Psoas muscle (tissue), 8 donors: ENCODE results near the gene PLS3. TPM values are rescaled to one million over a fixed set of nuclear protein-coding genes. Genes with fewer than 3 reads are reported as not detected.
"Not testable (repeated sequence)": the region's sequence is repeated elsewhere in the genome, so short reads cannot be mapped to it uniquely, and the experiment has no call there.

Experiments
- ATAC-seq, 4 donors: fragments of 200-7000 bp; cut with Tn5 transposase; one replicate each; pipeline ENCODE4 v1.9.1; 2020; ENCODE audit warnings: moderate library complexity in 3 of 4, mild to moderate bottlenecking in 2 of 4
- DNase-seq, 2 donors: peaks; one replicate each; pipeline ENCODE4 v3.0.0-alpha.2; 2020
- H3K27ac ChIP-seq: fragments of 200-600 bp; one replicate; pipeline ENCODE4 v1.8.0; 2022
- H3K27me3 ChIP-seq, 3 donors: fragments of 200-600 bp in 1 of 3; one replicate each; pipeline versions ENCODE4 v1.6.1 to v1.8.0; 2013 to 2022; ENCODE audit warnings: low read length in 2 of 3, mild to moderate bottlenecking in 2 of 3, moderate library complexity in 1 of 3; ENCODE audit not compliant: insufficient read depth in 3 of 3
- H3K36me3 ChIP-seq, 2 donors: fragments of 200-600 bp in 1 of 2; one replicate each; pipeline versions ENCODE4 v1.6.1 to v1.8.0; 2013 to 2022; ENCODE audit warnings: low read depth in 1 of 2, mild to moderate bottlenecking in 1 of 2, moderate library complexity in 1 of 2; ENCODE audit not compliant: insufficient read depth in 1 of 2
- H3K4me1 ChIP-seq: fragments of 200-600 bp; one replicate; pipeline ENCODE4 v1.8.0; 2022
- H3K4me3 ChIP-seq: fragments of 200-600 bp; one replicate; pipeline ENCODE4 v1.8.0; 2022; ENCODE audit warnings: mild to moderate bottlenecking
- H3K9me3 ChIP-seq: fragments of 200-600 bp; one replicate; pipeline ENCODE4 v1.8.0; 2022
- WGBS, 3 donors: extraction: QIAGEN DNeasy Blood & Tissue Kit; methylation state at CpG; one replicate each; pipeline versions ENCODE4 v1.1.6 to v1.1.7; 2013; 5-methylcytosine and 5-hydroxymethylcytosine counted together
- intact Hi-C, 2 donors: fragments of 100-400 bp; cut with DNase I; formaldehyde crosslinking; loops; one replicate each; pipeline versions ENCODE4 v1.11.0 to v1.14.2; 2022
- polyA plus RNA-seq, 3 donors: library from polyadenylated mRNA; stranded (reverse); fragments of 200-250 nt; gene quantifications; one replicate each; pipeline ENCODE4 v1.2.3, GENCODE V29; 2013
- total RNA-seq, 4 donors: library from RNA; stranded (reverse); fragmentation: NEBNext Ultra II Directional in 2 of 4; extraction: Animal tissue kit (Norgen Biotek cat#: 25700) in 2 of 4; gene quantifications; one replicate each; pipeline versions ENCODE4 v1.2.1 to v1.2.4, GENCODE V29; 2021 to 2023
- TF ChIP-seq, protein P1 (sequence below): fragments of 200-600 bp; IDR thresholded peaks from one replicate; pipeline ENCODE4 v1.8.0; 2022; ENCODE audit warnings: antibody characterized with exemption
- donor health status: healthy with polysubstance abuse.
- donor health status: DM: no; HTN: no; CAD: no; lungs with moderate emphysema.
- donor health status: Bipolar disorder and iron deficiency.
- donor health status: healthy.
- donor health status: DM: yes; HTN: yes; CAD: no.
- donor health status: DM: no; HTN: no; CAD: no.
- donor health status: DM: no; HTN: no; CAD: no.
- donor health status: DM: yes; HTN: yes; CAD: no.

PLS3 gene
- total and polyA plus RNA-seq, 7 donors, result 12.9 to 31.3 (median 21.5) TPM

DNA sequence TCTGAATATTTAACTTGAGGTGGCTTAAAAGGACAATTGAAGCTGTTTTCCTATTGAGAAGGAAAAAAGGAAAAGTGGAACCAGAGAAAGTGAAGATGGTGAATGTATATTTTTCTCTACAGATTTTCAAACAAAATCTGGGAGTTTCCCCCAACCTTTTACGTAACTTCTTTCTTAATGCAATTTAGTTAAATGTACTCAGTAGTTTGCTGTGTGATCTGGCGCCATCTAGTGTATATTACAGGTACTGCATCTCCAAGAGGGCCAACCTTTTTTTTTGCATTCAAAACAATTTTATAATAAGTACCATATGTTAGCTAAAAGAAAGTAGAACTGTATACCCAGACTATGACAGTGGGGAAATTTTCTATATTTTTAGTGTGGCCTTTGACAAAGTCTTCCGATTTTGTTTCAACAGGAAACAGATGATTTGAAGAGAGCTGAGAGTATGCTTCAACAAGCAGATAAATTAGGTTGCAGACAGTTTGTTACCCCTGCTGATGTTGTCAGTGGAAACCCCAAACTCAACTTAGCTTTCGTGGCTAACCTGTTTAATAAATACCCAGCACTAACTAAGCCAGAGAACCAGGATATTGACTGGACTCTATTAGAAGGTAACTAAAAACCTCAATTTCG, 82.0 kb downstream of the PLS3 start:
- no peak overlapping the region for H3K27ac ChIP-seq
- H3K4me3 ChIP-seq, result no peak overlapping the region
- H3K36me3 ChIP-seq, result peaks cover 0 to 50% of the 10 kb centered on the region in 2 donors
- H3K4me1 ChIP-seq, result no peaks in the 10 kb centered on the region
- intact Hi-C loops, result loop anchor here (2.0 to 5.0 kb wide), 3 partner anchors 81 to 312 kb away; partner anchors contain the start of gene PLS3 (in 1 of the 2)
- WGBS, 3 donors, result 35 to 39% (median 39%) methylated on average over 5 of the region's 5 CpGs
- TF ChIP-seq, protein P1, sequence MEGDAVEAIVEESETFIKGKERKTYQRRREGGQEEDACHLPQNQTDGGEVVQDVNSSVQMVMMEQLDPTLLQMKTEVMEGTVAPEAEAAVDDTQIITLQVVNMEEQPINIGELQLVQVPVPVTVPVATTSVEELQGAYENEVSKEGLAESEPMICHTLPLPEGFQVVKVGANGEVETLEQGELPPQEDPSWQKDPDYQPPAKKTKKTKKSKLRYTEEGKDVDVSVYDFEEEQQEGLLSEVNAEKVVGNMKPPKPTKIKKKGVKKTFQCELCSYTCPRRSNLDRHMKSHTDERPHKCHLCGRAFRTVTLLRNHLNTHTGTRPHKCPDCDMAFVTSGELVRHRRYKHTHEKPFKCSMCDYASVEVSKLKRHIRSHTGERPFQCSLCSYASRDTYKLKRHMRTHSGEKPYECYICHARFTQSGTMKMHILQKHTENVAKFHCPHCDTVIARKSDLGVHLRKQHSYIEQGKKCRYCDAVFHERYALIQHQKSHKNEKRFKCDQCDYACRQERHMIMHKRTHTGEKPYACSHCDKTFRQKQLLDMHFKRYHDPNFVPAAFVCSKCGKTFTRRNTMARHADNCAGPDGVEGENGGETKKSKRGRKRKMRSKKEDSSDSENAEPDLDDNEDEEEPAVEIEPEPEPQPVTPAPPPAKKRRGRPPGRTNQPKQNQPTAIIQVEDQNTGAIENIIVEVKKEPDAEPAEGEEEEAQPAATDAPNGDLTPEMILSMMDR, result peak; percentile 99
- ATAC-seq (peak in 3 of 4 donors; percentile 48 to 54 (median 50)), DNase-seq (no peak)
- H3K27me3 ChIP-seq, result peaks cover 0 to 12% (median 0%) of the 10 kb centered on the region in 3 donors
- H3K9me3 ChIP-seq, result no peaks in the 10 kb centered on the region

DNA sequence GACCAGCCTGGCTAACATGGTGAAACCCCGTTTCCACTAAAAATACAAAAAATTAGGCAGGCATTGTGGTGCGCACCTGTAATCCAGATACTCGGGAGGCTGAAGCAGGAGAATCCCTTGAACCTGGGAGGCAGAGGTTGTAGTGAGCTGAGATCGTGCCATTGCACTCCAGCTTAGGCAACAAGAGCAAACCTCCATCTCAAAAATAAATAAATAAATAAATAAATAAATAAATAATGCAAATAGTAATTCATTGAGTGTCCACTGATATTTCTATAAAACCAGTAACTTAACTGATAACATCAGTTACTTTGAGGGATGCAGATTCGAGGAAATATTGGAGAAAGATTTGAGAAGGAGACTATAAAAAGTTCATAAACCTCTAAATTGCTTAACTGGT, 83.4 kb downstream of the PLS3 start:
- not testable (repeated sequence) for H3K4me1 ChIP-seq, H3K27me3 ChIP-seq, DNase-seq, H3K27ac ChIP-seq, ATAC-seq, H3K9me3 ChIP-seq, H3K4me3 ChIP-seq
- H3K36me3 ChIP-seq, result peaks cover 0 to 61% of the 10 kb centered on the region in 2 donors
- intact Hi-C loops, result loop anchor here (5.0 kb wide), 2 partner anchors 82 to 312 kb away; partner anchors contain the start of gene PLS3 (in 1 of the 2)
- 81 to 97% (median 96%) methylated on average over 5 of the region's 5 CpGs for WGBS, 3 donors

DNA sequence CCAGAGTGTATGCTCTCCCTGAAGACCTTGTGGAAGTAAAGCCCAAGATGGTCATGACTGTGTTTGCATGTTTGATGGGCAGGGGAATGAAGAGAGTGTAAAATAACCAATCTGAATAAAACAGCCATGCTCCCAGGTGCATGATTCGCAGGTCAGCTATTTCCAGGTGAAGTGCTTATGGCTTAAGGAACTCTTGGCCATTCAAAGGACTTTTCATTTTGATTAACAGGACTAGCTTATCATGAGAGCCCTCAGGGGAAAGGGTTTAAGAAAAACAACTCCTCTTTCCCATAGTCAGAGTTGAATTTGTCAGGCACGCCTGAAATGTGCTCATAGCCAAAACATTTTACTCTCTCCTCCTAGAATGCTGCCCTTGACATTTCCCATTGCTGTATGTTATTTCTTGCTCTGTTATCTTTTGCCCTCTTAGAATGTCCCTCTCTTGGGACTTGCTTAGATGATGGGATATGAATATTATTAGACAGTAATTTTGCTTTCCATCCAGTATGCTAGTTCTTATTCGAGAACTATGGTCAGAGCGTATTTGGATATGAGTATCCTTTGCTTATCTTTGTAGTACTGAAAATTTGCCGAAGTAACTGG, 88.6 kb downstream of the PLS3 start:
- H3K9me3 ChIP-seq, result no peaks in the 10 kb centered on the region
- 69 to 81% (median 81%) methylated on average over 5 of the region's 5 CpGs for WGBS, 3 donors
- DNase-seq (no peak), ATAC-seq (no peak)
- intact Hi-C loops, result no loop called here
- H3K27me3 ChIP-seq, result peaks cover 0 to 4% (median 0%) of the 10 kb centered on the region in 3 donors
- TF ChIP-seq, protein P1, result no peak
- peaks cover 0 to 56% of the 10 kb centered on the region in 2 donors for H3K36me3 ChIP-seq
- H3K27ac ChIP-seq, result no peak overlapping the region
- no peak overlapping the region for H3K4me3 ChIP-seq
- no peaks in the 10 kb centered on the region for H3K4me1 ChIP-seq

- no peaks in the 10 kb centered on the region for H3K4me1 ChIP-seq
- ATAC-seq (no peak), DNase-seq (no peak)
- intact Hi-C loops, result no loop called here
- H3K36me3 ChIP-seq, result peaks cover 0 to 47% of the 10 kb centered on the region in 2 donors
- H3K27me3 ChIP-seq, result peaks cover 0 to 4% (median 0%) of the 10 kb centered on the region in 3 donors
- H3K9me3 ChIP-seq, result no peaks in the 10 kb centered on the region
- H3K4me3 ChIP-seq, result no peak overlapping the region
- no peak overlapping the region for H3K27ac ChIP-seq
- TF ChIP-seq, protein P1, result no peak
Observed at GRCh38 chrX:115650449-115650848, 89.5 kb downstream of the PLS3 start.

DNA sequence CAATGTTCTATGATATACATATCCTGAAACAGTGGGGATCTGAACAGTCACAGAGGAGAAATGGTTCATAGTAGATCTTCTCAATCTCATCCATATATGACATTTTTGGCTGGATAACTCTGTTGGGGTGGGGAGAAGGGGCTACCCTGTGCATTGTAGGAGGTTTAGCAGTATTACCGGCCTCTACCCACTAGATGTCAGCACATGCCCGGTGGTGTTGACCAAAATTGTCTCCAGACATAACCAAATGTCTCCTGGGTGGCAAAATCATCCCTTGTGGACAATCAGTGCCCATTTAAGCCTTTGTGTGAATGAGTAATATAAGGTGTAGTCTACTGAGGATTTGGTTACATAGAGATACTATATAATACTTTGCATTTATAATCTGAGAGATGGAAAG, 89.9 kb downstream of the PLS3 start:
- intact Hi-C loops, result no loop called here
- Histone ChIP-seq H3K9me3 (no peaks in the 10 kb centered on the region), H3K36me3 (peaks cover 0 to 43% of the 10 kb centered on the region in 2 donors), H3K4me1 (no peaks in the 10 kb centered on the region), H3K27ac (no peak overlapping the region), H3K27me3 (peaks cover 0 to 5% (median 0%) of the 10 kb centered on the region in 3 donors), H3K4me3 (no peak overlapping the region)
- 5 to 20% (median 9%) methylated on average over 2 of the region's 2 CpGs for WGBS, 3 donors
- TF ChIP-seq, protein P1, result peak; percentile 53
- DNase-seq (no peak), ATAC-seq (peak; percentile 56 to 76 (median 66))
